ENCODE data around the gene CYTH2. TPM values are rescaled to one million over a fixed set of nuclear protein-coding genes. Genes with fewer than 3 reads are reported as not detected.

CYTH2 gene
- total and polyA plus RNA-seq, 9 of the 15 experiments (the other 6 are each of a cell fraction or from before 2014, with no cell fraction given) = 1.8 to 45.2 (median 23.8) TPM

DNA sequence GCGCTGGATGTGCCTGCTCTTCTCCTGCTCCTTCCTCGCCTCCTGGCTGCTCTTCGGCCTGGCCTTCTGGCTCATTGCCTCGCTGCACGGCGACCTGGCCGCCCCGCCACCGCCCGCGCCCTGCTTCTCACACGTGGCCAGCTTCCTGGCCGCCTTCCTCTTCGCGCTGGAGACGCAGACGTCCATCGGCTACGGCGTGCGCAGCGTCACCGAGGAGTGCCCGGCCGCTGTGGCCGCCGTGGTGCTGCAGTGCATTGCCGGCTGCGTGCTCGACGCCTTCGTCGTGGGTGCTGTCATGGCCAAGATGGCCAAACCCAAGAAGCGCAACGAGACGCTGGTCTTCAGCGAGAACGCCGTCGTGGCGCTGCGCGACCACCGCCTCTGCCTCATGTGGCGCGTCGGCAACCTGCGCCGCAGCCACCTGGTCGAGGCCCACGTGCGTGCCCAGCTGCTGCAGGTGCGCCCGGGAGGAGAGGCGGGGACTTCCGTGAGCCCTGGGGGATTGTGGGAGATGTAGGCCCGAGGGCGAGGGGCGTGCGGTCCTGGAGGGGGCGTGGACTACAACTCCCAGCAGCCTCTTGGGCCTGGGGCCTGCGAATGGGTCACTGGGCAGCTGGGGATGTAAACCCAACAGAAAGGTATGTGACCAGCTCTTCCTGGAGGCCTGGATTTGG, 7.0 kb upstream of the CYTH2 start (continued):
- TF ChIP-seq, protein P1, sequence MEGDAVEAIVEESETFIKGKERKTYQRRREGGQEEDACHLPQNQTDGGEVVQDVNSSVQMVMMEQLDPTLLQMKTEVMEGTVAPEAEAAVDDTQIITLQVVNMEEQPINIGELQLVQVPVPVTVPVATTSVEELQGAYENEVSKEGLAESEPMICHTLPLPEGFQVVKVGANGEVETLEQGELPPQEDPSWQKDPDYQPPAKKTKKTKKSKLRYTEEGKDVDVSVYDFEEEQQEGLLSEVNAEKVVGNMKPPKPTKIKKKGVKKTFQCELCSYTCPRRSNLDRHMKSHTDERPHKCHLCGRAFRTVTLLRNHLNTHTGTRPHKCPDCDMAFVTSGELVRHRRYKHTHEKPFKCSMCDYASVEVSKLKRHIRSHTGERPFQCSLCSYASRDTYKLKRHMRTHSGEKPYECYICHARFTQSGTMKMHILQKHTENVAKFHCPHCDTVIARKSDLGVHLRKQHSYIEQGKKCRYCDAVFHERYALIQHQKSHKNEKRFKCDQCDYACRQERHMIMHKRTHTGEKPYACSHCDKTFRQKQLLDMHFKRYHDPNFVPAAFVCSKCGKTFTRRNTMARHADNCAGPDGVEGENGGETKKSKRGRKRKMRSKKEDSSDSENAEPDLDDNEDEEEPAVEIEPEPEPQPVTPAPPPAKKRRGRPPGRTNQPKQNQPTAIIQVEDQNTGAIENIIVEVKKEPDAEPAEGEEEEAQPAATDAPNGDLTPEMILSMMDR (IDR thresholded peaks at IDR 0.05 in 2 of 3, conservative IDR thresholded peaks at IDR 0.05 in 1 of 3; ENCODE audit: insufficient read depth in 2 of 3, low read depth in 1 of 3, low read length in 3 of 3) = no peak
- TF ChIP-seq ILK (tag; IDR thresholded peaks at IDR 0.05; ENCODE audit: borderline replicate concordance, low read depth) = no peak
- peak; percentile 91 for TF ChIP-seq ZNF143 (CRISPR knock-in tag; IDR thresholded peaks at IDR 0.05)
- no peak for TF ChIP-seq ZNF408 (CRISPR knock-in tag; IDR thresholded peaks at IDR 0.05; ENCODE audit: low read depth)
- TF ChIP-seq MBD2 (IDR thresholded peaks at IDR 0.05; ENCODE audit: borderline replicate concordance, low read depth) = peak; percentile 26; the same call in 1 of the 2 replicates
- TF ChIP-seq POLR2G (IDR thresholded peaks at IDR 0.05; ENCODE audit: low read depth, low read length) = peak; percentile 56
- TF ChIP-seq HNRNPUL1 (IDR thresholded peaks at IDR 0.05; ENCODE audit: low read length) = no peak
- TF ChIP-seq ZNF436 (CRISPR knock-in tag; IDR thresholded peaks at IDR 0.05) = no peak
- TF ChIP-seq ARID2 (IDR thresholded peaks at IDR 0.05) = no peak
- no peak for TF ChIP-seq HOXB6 (CRISPR knock-in tag; IDR thresholded peaks at IDR 0.05; ENCODE audit: borderline replicate concordance)
- TF ChIP-seq, protein P2, sequence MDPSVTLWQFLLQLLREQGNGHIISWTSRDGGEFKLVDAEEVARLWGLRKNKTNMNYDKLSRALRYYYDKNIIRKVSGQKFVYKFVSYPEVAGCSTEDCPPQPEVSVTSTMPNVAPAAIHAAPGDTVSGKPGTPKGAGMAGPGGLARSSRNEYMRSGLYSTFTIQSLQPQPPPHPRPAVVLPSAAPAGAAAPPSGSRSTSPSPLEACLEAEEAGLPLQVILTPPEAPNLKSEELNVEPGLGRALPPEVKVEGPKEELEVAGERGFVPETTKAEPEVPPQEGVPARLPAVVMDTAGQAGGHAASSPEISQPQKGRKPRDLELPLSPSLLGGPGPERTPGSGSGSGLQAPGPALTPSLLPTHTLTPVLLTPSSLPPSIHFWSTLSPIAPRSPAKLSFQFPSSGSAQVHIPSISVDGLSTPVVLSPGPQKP (CRISPR knock-in tag; IDR thresholded peaks at IDR 0.05) = no peak
- no peak for TF ChIP-seq MEF2D (tag; conservative IDR thresholded peaks at IDR 0.05; ENCODE audit: low read depth)
- no peak for TF ChIP-seq PHF20 (IDR thresholded peaks at IDR 0.05; ENCODE audit: partially characterized antibody)
- TF ChIP-seq NR2C1 (IDR thresholded peaks at IDR 0.05) = peak; percentile 38; the same call in 1 of the 2 replicates
- TF ChIP-seq NR2C1 (tag; IDR thresholded peaks at IDR 0.05) = peak; percentile 74
- peak; percentile 49 to 60; a peak in 2 of 4 replicates for TF ChIP-seq SIX5 (IDR thresholded peaks at IDR 0.05; ENCODE audit: borderline replicate concordance in 1 of 2, insufficient read depth in 1 of 2, low read depth in 1 of 2, low read length in 2 of 2)
- TF ChIP-seq, protein P3, sequence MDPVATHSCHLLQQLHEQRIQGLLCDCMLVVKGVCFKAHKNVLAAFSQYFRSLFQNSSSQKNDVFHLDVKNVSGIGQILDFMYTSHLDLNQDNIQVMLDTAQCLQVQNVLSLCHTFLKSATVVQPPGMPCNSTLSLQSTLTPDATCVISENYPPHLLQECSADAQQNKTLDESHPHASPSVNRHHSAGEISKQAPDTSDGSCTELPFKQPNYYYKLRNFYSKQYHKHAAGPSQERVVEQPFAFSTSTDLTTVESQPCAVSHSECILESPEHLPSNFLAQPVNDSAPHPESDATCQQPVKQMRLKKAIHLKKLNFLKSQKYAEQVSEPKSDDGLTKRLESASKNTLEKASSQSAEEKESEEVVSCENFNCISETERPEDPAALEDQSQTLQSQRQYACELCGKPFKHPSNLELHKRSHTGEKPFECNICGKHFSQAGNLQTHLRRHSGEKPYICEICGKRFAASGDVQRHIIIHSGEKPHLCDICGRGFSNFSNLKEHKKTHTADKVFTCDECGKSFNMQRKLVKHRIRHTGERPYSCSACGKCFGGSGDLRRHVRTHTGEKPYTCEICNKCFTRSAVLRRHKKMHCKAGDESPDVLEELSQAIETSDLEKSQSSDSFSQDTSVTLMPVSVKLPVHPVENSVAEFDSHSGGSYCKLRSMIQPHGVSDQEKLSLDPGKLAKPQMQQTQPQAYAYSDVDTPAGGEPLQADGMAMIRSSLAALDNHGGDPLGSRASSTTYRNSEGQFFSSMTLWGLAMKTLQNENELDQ (CRISPR knock-in tag; IDR thresholded peaks at IDR 0.05; ENCODE audit: borderline replicate concordance) = no peak
- no peak for TF ChIP-seq SETDB1 (IDR thresholded peaks at IDR 0.05; ENCODE audit: low read length)
- no peak for TF ChIP-seq XRCC3 (IDR thresholded peaks at IDR 0.05)
- no peak for TF ChIP-seq TAF15 (IDR thresholded peaks at IDR 0.05; ENCODE audit: low read depth, low read length)
- no peak for TF ChIP-seq GTF2A2 (tag; IDR thresholded peaks at IDR 0.05)
- no peak for TF ChIP-seq KLF16 (IDR thresholded peaks at IDR 0.05)
- TF ChIP-seq, protein P4, sequence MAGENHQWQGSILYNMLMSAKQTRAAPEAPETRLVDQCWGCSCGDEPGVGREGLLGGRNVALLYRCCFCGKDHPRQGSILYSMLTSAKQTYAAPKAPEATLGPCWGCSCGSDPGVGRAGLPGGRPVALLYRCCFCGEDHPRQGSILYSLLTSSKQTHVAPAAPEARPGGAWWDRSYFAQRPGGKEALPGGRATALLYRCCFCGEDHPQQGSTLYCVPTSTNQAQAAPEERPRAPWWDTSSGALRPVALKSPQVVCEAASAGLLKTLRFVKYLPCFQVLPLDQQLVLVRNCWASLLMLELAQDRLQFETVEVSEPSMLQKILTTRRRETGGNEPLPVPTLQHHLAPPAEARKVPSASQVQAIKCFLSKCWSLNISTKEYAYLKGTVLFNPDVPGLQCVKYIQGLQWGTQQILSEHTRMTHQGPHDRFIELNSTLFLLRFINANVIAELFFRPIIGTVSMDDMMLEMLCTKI (IDR thresholded peaks at IDR 0.05; ENCODE audit: partially characterized antibody) = no peak

Data from K562 (cell line).